Chondrocyte (in vitro differentiated cells): Measurements from ENCODE around the gene ITGB1. TPM values are rescaled to one million over a fixed set of nuclear protein-coding genes. Genes with fewer than 3 reads are reported as not detected.

ENCODE experiments used
- DNase-seq: peaks from one replicate; pipeline ENCODE4 v3.0.0; 2021; ENCODE audit warnings: mixed read lengths, low spot score
- H3K27ac Mint-ChIP-seq: one replicate; pipeline ENCODE4 v1.8.0; 2021; ENCODE audit warnings: mild to moderate bottlenecking, moderate library complexity, mixed read lengths; ENCODE audit not compliant: unreplicated experiment
- H3K27me3 Mint-ChIP-seq: 2 replicates; pipeline ENCODE4 v1.8.0; 2021; ENCODE audit warnings: low read depth, mixed read lengths
- H3K36me3 Mint-ChIP-seq: 2 replicates; pipeline ENCODE4 v1.8.0; 2021; ENCODE audit warnings: low read depth, mixed read lengths
- H3K4me1 Mint-ChIP-seq: 2 replicates; pipeline ENCODE4 v1.8.0; 2021; ENCODE audit warnings: low read depth, mild to moderate bottlenecking, mixed read lengths
- H3K4me3 Mint-ChIP-seq: one replicate; pipeline ENCODE4 v1.8.0; 2021; ENCODE audit warnings: mild to moderate bottlenecking, moderate library complexity, mixed read lengths; ENCODE audit not compliant: unreplicated experiment
- H3K9me3 Mint-ChIP-seq: 2 replicates; pipeline ENCODE4 v1.8.0; 2021; ENCODE audit warnings: low read depth, mixed read lengths
- CTCF ChIP-seq: fragments of 200-600 bp; sonication (generic); IDR thresholded peaks from 2 replicates; pipeline ENCODE4 v1.5.0; 2021; ENCODE audit warnings: antibody characterized with exemption, mild to moderate bottlenecking, moderate library complexity
- total RNA-seq: library from RNA; stranded (reverse); gene quantifications from 3 replicates; pipeline ENCODE4 v1.2.1, GENCODE V29; 2021

ITGB1 gene
- total RNA-seq, 1 donor from 2014 or later = 1,183 TPM

- Mint-ChIP-seq H3K4me1 (peaks cover 71% of the 10 kb centered on the region), H3K9me3 (no peaks in the 10 kb centered on the region), H3K4me3 (no peak overlapping the region), H3K27ac (peak overlapping the region; percentile 41), H3K27me3 (no peaks in the 10 kb centered on the region), H3K36me3 (peaks cover 2% of the 10 kb centered on the region)
- TF ChIP-seq CTCF = no peak
- DNase-seq = no peak
Observed at GRCh38 chr10:32947586-32947985, 10.4 kb downstream of the ITGB1 start.

- no peak overlapping the region for H3K27ac Mint-ChIP-seq
- H3K27me3 Mint-ChIP-seq = no peaks in the 10 kb centered on the region
- no peak for DNase-seq
- H3K9me3 Mint-ChIP-seq = no peaks in the 10 kb centered on the region
- peaks cover 2% of the 10 kb centered on the region for H3K36me3 Mint-ChIP-seq
- peaks cover 65% of the 10 kb centered on the region for H3K4me1 Mint-ChIP-seq
- H3K4me3 Mint-ChIP-seq = no peak overlapping the region
- TF ChIP-seq CTCF = no peak
Observed at GRCh38 chr10:32946108-32946507, 11.9 kb downstream of the ITGB1 start.

- Mint-ChIP-seq H3K36me3 (peaks cover 2% of the 10 kb centered on the region), H3K27ac (peak overlapping the region; percentile 69), H3K9me3 (no peaks in the 10 kb centered on the region), H3K4me1 (peaks cover 66% of the 10 kb centered on the region), H3K4me3 (no peak overlapping the region), H3K27me3 (no peaks in the 10 kb centered on the region)
- DNase-seq = peak; percentile 86
- TF ChIP-seq CTCF = no peak
Observed at GRCh38 chr10:32943854-32944661, 14.0 kb downstream of the ITGB1 start.

DNA sequence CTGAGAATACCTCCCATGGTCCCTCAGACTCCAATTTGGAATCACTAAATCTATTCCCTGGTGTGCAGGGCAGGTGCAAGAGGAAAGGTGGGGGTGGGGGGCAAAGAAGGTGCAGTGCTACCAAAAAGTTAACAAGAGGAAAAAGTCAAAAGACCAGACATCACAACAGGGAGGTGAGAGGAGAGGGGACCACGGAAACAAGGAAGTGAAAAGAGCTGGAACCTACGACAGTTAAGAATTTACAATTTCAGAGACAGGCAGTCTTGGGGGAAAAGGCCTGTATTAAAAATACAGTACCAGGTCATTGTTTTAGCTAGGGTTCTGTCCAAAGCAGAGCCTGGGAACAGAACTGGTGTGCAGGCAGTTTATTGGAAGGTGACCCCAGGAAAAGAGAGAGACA, 14.6 kb downstream of the ITGB1 start:
- no peak for DNase-seq
- H3K27me3 Mint-ChIP-seq = no peaks in the 10 kb centered on the region
- H3K9me3 Mint-ChIP-seq = no peaks in the 10 kb centered on the region
- peak overlapping the region; percentile 69 for H3K27ac Mint-ChIP-seq
- no peak for TF ChIP-seq CTCF
- H3K36me3 Mint-ChIP-seq = peaks cover 2% of the 10 kb centered on the region
- H3K4me1 Mint-ChIP-seq = peaks cover 66% of the 10 kb centered on the region
- no peak overlapping the region for H3K4me3 Mint-ChIP-seq

- Mint-ChIP-seq H3K9me3 (no peaks in the 10 kb centered on the region), H3K36me3 (peaks cover 2% of the 10 kb centered on the region), H3K4me1 (peaks cover 71% of the 10 kb centered on the region), H3K27me3 (no peaks in the 10 kb centered on the region), H3K4me3 (no peak overlapping the region), H3K27ac (peak overlapping the region; percentile 82)
- no peak for TF ChIP-seq CTCF
- no peak for DNase-seq
Observed at GRCh38 chr10:32942081-32942480, 15.9 kb downstream of the ITGB1 start.
